22Rv1 (cell line): ENCODE results near the gene EPAS1.

Source experiments
- ZFX ChIP-seq: fragments of 450-650 bp; IDR thresholded peaks from 2 replicates; pipeline ENCODE4 v1.6.1; 2017; ENCODE audit warnings: antibody characterized with exemption, borderline replicate concordance
- TF ChIP-seq, protein P1 (sequence below): fragments of 450-650 bp; IDR thresholded peaks from 2 replicates; pipeline ENCODE4 v1.5.1; 2017; ENCODE audit warnings: mild to moderate bottlenecking

DNA sequence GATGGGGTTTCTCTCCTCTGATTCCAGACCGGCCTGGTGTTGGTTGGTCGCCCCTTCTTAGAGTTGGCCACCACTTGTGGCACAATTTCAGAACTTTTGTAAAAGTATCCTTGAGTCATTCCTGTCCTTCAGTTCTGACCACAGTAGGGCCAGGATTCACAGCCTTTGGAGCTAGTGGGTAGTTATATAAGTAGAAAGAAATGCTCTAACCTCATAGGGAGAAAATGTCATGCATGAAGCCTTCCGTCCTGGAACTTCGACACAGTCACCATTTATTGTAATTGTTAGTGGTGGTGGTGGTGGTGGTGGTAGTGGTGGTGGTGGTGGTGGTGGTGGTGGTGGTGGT is 65.4 kb downstream of the EPAS1 start:
- TF ChIP-seq, protein P1, sequence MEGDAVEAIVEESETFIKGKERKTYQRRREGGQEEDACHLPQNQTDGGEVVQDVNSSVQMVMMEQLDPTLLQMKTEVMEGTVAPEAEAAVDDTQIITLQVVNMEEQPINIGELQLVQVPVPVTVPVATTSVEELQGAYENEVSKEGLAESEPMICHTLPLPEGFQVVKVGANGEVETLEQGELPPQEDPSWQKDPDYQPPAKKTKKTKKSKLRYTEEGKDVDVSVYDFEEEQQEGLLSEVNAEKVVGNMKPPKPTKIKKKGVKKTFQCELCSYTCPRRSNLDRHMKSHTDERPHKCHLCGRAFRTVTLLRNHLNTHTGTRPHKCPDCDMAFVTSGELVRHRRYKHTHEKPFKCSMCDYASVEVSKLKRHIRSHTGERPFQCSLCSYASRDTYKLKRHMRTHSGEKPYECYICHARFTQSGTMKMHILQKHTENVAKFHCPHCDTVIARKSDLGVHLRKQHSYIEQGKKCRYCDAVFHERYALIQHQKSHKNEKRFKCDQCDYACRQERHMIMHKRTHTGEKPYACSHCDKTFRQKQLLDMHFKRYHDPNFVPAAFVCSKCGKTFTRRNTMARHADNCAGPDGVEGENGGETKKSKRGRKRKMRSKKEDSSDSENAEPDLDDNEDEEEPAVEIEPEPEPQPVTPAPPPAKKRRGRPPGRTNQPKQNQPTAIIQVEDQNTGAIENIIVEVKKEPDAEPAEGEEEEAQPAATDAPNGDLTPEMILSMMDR, result no peak
- no peak for TF ChIP-seq ZFX
